Measurements from ENCODE around the gene PRCD. TPM values are rescaled to one million over a fixed set of nuclear protein-coding genes. Genes with fewer than 3 reads are reported as not detected.

The PRCD gene
- total and polyA plus RNA-seq, 3 donors from 2014 or later, result 3.2 to 4.6 (median 3.8) TPM

GRCh38 chr17:76492989-76493501, 46.8 kb upstream of the PRCD start:
- whole genome bisulfite sequencing, 2 donors, result 35 to 48% methylated on average over 6 to 15 of the region's 15 CpGs
- no peak for TF ChIP-seq CTCF (IDR thresholded peaks at IDR 0.05)
- TF ChIP-seq POLR2A (IDR thresholded peaks at IDR 0.05), result no peak
- intact Hi-C loops (cut with DNase I; ENCODE audit: low total_unique reads), result no loop called here
- Histone ChIP-seq H3K27ac (peak overlapping the region; percentile 43 to 59), H3K27me3 (no peaks in the 10 kb centered on the region), H3K36me3 (ENCODE audit: low read depth, missing control alignments) (no peaks in the 10 kb centered on the region), H3K4me1 (peaks cover 18% of the 10 kb centered on the region), H3K9me3 (no peaks in the 10 kb centered on the region), H3K4me3 (no peak overlapping the region)
- peak; percentile 55 for DNase-seq

GRCh38 chr17:76493505-76494167, 46.2 kb upstream of the PRCD start:
- TF ChIP-seq POLR2A (IDR thresholded peaks at IDR 0.05), result no peak
- TF ChIP-seq CTCF (IDR thresholded peaks at IDR 0.05), result no peak
- intact Hi-C loops (cut with DNase I; ENCODE audit: low total_unique reads), result no loop called here
- H3K27me3 ChIP-seq, result no peaks in the 10 kb centered on the region
- 84 to 86% methylated on average over 16 to 21 of the region's 21 CpGs for WGBS, 2 donors
- peak overlapping the region; percentile 7 to 59 for H3K27ac ChIP-seq
- H3K4me3 ChIP-seq, result no peak overlapping the region
- H3K9me3 ChIP-seq, result no peaks in the 10 kb centered on the region
- H3K36me3 ChIP-seq (ENCODE audit: low read depth, missing control alignments), result no peaks in the 10 kb centered on the region
- DNase-seq, result no peak
- peaks cover 24% of the 10 kb centered on the region for H3K4me1 ChIP-seq

GRCh38 chr17:76495663-76496400, 44.0 kb upstream of the PRCD start:
- intact Hi-C loops (cut with DNase I; ENCODE audit: low total_unique reads), result no loop called here
- 89 to 92% methylated on average over 6 to 16 of the region's 16 CpGs for WGBS, 2 donors
- TF ChIP-seq CTCF (IDR thresholded peaks at IDR 0.05), result no peak
- TF ChIP-seq POLR2A (IDR thresholded peaks at IDR 0.05), result no peak

GRCh38 chr17:76496464-76496863, 43.4 kb upstream of the PRCD start:
- Histone ChIP-seq H3K9me3 (no peaks in the 10 kb centered on the region), H3K4me3 (no peak overlapping the region), H3K27ac (no peak overlapping the region), H3K4me1 (peaks cover 37% of the 10 kb centered on the region), H3K27me3 (no peaks in the 10 kb centered on the region), H3K36me3 (ENCODE audit: low read depth, missing control alignments) (no peaks in the 10 kb centered on the region)
- no peak for DNase-seq
- intact Hi-C loops (cut with DNase I; ENCODE audit: low total_unique reads), result no loop called here
- WGBS, 2 donors, result 92% methylated on average over 6 of the region's 6 CpGs
- TF ChIP-seq CTCF (IDR thresholded peaks at IDR 0.05) (no peak), POLR2A (IDR thresholded peaks at IDR 0.05) (no peak)

More at GRCh38 chr17:76495663-76496400, 44.0 kb upstream of the PRCD start:
- no peaks in the 10 kb centered on the region for H3K36me3 ChIP-seq (ENCODE audit: low read depth, missing control alignments)
- no peak overlapping the region for H3K4me3 ChIP-seq
- no peak overlapping the region for H3K27ac ChIP-seq
- H3K9me3 ChIP-seq, result no peaks in the 10 kb centered on the region
- H3K27me3 ChIP-seq, result no peaks in the 10 kb centered on the region
- H3K4me1 ChIP-seq, result peaks cover 36% of the 10 kb centered on the region
- DNase-seq, result no peak

All from testis (tissue), 3 donors.